ENCODE data around the gene HSPA4. TPM values are rescaled to one million over a fixed set of nuclear protein-coding genes. Genes with fewer than 3 reads are reported as not detected.
A peak's percentile ranks its signal among the peaks of the same experiment; 100 is the strongest.
"Not testable (repeated sequence)": the region's sequence is repeated elsewhere in the genome, so short reads cannot be mapped to it uniquely, and the experiment has no call there.

The HSPA4 gene
- total and polyA plus RNA-seq, 5 donors from 2014 or later = 32.8 to 47.9 (median 38.7) TPM

DNA sequence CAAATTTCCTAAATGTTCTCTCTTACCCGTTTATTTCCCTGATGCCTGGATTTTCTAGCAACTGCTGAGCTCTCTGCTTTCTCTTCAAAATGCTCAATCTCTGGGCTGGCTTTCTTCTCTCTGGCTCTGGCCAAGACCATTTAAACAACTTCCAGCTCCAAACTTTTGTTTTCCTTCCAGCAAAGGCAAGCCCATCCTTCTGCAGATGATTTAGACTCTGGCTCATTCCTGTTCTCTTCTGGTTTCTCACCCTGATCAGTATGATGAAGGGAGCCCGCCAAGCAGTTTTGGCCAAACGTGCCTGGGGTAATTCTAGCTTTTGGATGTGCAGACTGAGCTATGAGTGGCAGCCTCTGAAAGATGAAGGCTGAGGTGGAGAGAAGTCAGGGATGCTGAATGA, 78.1 kb downstream of the HSPA4 start:
- H3K4me3 Mint-ChIP-seq = no peak overlapping the region
- Histone ChIP-seq H3K27ac (ENCODE audit: insufficient read depth, low read length, poor library complexity, severe bottlenecking) (no peak overlapping the region), H3K4me1 (ENCODE audit: control insufficient read depth, insufficient read depth, low read length, poor library complexity, severe bottlenecking) (no peaks in the 10 kb centered on the region), H3K27me3 (ENCODE audit: control insufficient read depth, insufficient read depth, low read length) (no peaks in the 10 kb centered on the region), H3K9me3 (ENCODE audit: control insufficient read depth in 2 of 2, low read length in 2 of 2) (no peaks in the 10 kb centered on the region), H3K36me3 (ENCODE audit: control insufficient read depth, insufficient read depth, low read length) (no peaks in the 10 kb centered on the region), H3K4me3 (ENCODE audit: low read depth, low read length) (no peak overlapping the region)
- no peak overlapping the region for H3K27ac Mint-ChIP-seq
- H3K4me1 Mint-ChIP-seq = no peaks in the 10 kb centered on the region
- peaks cover 33% of the 10 kb centered on the region for H3K27me3 Mint-ChIP-seq
- ATAC-seq (ENCODE audit: low read depth in 2 of 2) = no peak
- DNase-seq = no peak
- peaks cover 0 to 4% (median 0%) of the 10 kb centered on the region in 7 donors for H3K9me3 Mint-ChIP-seq
- H3K36me3 Mint-ChIP-seq = no peaks in the 10 kb centered on the region

DNA sequence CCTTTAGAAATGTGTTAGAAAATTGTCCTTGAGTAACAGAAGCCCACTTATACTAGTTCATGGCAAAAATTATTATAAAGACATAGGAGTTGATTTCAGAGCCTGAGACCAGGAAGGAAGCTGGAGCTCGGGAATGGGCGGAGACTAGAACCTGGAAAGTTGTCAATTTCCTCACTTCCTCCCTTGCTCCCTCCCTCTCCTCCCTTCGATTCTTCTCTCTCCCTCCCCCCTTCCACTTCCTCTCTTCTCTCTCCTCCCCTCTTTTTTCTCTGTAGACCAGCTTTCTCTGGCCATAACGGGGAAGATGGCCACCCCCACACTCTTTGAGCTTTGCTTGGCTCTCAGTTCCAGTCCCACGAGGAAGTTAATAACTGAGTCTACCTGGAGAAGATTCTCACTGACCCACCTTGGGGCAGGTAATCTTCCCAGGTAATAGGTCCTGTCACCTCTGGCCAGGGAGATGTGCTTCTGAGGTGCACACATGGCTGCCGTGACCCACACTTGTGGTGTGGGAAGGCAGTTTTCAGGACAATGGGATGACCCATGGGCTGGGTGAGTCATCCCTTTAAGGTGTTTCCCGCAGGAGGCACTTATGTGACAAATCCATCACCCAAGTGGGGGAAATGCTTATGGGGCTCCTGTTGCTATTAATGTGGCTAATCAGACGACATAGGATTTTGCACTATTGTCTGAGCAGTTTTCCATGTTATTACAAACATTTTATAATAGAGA, 78.7 kb downstream of the HSPA4 start:
- H3K9me3 Mint-ChIP-seq = peaks cover 0 to 4% (median 0%) of the 10 kb centered on the region in 7 donors
- peaks cover 28% of the 10 kb centered on the region for H3K27me3 Mint-ChIP-seq
- H3K4me1 Mint-ChIP-seq = no peaks in the 10 kb centered on the region
- H3K36me3 Mint-ChIP-seq = no peaks in the 10 kb centered on the region
- Histone ChIP-seq H3K4me1 (ENCODE audit: control insufficient read depth, insufficient read depth, low read length, poor library complexity, severe bottlenecking) (no peaks in the 10 kb centered on the region), H3K9me3 (ENCODE audit: control insufficient read depth in 2 of 2, low read length in 2 of 2) (no peaks in the 10 kb centered on the region), H3K36me3 (ENCODE audit: control insufficient read depth, insufficient read depth, low read length) (no peaks in the 10 kb centered on the region), H3K4me3 (ENCODE audit: low read depth, low read length) (no peak overlapping the region), H3K27ac (ENCODE audit: insufficient read depth, low read length, poor library complexity, severe bottlenecking) (no peak overlapping the region), H3K27me3 (ENCODE audit: control insufficient read depth, insufficient read depth, low read length) (no peaks in the 10 kb centered on the region)
- no peak overlapping the region for H3K27ac Mint-ChIP-seq
- no peak for DNase-seq
- ATAC-seq (ENCODE audit: low read depth in 2 of 2) = no peak
- no peak overlapping the region for H3K4me3 Mint-ChIP-seq

DNA sequence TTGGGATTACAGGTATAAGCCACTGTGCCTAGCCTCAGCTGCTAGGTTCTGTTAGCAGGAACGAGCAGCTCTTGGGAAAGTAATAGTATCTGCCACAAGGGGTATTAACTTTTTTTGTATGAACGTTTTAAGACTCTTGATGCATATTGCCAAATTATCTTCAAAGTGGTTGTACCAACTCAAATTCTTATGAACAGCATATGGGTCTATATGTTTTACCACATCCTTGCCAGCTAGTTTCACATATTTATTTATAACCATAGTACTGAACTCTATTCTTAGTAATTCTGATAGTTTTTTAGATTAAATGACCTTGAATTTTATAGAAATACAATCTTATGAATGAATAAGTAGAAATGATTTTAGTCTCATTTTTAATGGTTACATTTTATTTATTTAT, 80.9 kb downstream of the HSPA4 start:
- Mint-ChIP-seq H3K4me1 (no peaks in the 10 kb centered on the region), H3K36me3 (no peaks in the 10 kb centered on the region), H3K4me3 (no peak overlapping the region), H3K27me3 (peaks cover 30% of the 10 kb centered on the region), H3K27ac (peak overlapping the region in 1 of 3 donors; percentile 29), H3K9me3 (peaks cover 0 to 10% (median 1%) of the 10 kb centered on the region in 7 donors)
- no peak for ATAC-seq (ENCODE audit: low read depth in 2 of 2)
- H3K36me3 ChIP-seq (ENCODE audit: control insufficient read depth, insufficient read depth, low read length) = no peaks in the 10 kb centered on the region
- DNase-seq = no peak
- no peaks in the 10 kb centered on the region for H3K4me1 ChIP-seq (ENCODE audit: control insufficient read depth, insufficient read depth, low read length, poor library complexity, severe bottlenecking)
- no peaks in the 10 kb centered on the region for H3K27me3 ChIP-seq (ENCODE audit: control insufficient read depth, insufficient read depth, low read length)
- H3K27ac ChIP-seq (ENCODE audit: insufficient read depth, low read length, poor library complexity, severe bottlenecking) = no peak overlapping the region
- H3K9me3 ChIP-seq (ENCODE audit: control insufficient read depth in 2 of 2, low read length in 2 of 2) = no peaks in the 10 kb centered on the region
- H3K4me3 ChIP-seq (ENCODE audit: low read depth, low read length) = no peak overlapping the region

DNA sequence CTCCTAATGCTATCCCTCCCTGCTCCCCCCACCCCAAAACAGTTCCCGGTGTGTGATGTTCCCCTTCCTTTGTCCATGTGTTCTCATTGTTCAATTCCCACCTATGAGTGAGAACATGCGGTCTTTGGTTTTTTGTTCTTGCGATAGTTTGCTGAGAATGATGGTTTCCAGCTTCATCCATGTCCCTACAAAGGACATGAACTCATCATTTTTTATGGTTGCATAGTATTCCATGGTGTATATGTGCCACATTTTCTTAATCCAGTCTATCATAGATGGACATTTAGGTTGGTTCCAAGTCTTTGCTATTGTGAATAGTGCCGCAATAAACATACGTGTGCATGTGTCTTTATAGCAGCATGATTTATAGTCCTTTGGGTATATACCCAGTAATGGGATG, 81.4 kb downstream of the HSPA4 start:
- not testable (repeated sequence) for H3K27ac ChIP-seq (ENCODE audit: insufficient read depth, low read length, poor library complexity, severe bottlenecking); H3K4me1 Mint-ChIP-seq; H3K4me3 Mint-ChIP-seq; DNase-seq; H3K36me3 ChIP-seq (ENCODE audit: control insufficient read depth, insufficient read depth, low read length); H3K27ac Mint-ChIP-seq; H3K4me1 ChIP-seq (ENCODE audit: control insufficient read depth, insufficient read depth, low read length, poor library complexity, severe bottlenecking); H3K9me3 ChIP-seq (ENCODE audit: control insufficient read depth in 2 of 2, low read length in 2 of 2); H3K36me3 Mint-ChIP-seq; H3K27me3 ChIP-seq (ENCODE audit: control insufficient read depth, insufficient read depth, low read length); H3K4me3 ChIP-seq (ENCODE audit: low read depth, low read length); ATAC-seq (ENCODE audit: low read depth in 2 of 2)
- Mint-ChIP-seq H3K27me3 (peaks cover 30% of the 10 kb centered on the region), H3K9me3 (peaks cover 0 to 10% (median 1%) of the 10 kb centered on the region in 7 donors)

DNA sequence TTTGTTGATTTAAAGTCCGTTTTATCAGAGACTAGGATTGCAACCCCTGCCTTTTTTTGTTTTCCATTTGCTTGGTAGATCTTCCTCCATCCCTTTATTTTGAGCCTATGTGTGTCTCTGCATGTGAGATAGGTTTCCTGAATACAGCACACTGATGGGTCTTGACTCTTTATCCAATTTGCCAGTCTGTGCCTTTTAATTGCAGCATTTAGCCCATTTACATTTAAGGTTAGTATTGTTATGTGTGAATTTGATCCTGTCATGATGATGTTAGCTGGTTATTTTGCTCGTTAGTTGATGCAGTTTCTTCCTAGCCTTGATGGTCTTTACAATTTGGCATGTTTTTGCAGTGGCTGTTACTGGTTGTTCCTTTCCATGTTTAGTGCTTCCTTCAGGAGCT, 85.1 kb downstream of the HSPA4 start:
- H3K9me3 ChIP-seq (ENCODE audit: control insufficient read depth in 2 of 2, low read length in 2 of 2); H3K4me3 Mint-ChIP-seq; H3K27me3 ChIP-seq (ENCODE audit: control insufficient read depth, insufficient read depth, low read length); H3K36me3 ChIP-seq (ENCODE audit: control insufficient read depth, insufficient read depth, low read length); DNase-seq; H3K27ac ChIP-seq (ENCODE audit: insufficient read depth, low read length, poor library complexity, severe bottlenecking); H3K36me3 Mint-ChIP-seq; ATAC-seq (ENCODE audit: low read depth in 2 of 2); H3K4me1 Mint-ChIP-seq; H3K4me1 ChIP-seq (ENCODE audit: control insufficient read depth, insufficient read depth, low read length, poor library complexity, severe bottlenecking); H3K4me3 ChIP-seq (ENCODE audit: low read depth, low read length): not testable (repeated sequence)
- Mint-ChIP-seq H3K9me3 (peaks cover 0 to 10% (median 1%) of the 10 kb centered on the region in 7 donors), H3K27ac (peak overlapping the region in 1 of 3 donors; percentile 38), H3K27me3 (peaks cover 25% of the 10 kb centered on the region)

DNA sequence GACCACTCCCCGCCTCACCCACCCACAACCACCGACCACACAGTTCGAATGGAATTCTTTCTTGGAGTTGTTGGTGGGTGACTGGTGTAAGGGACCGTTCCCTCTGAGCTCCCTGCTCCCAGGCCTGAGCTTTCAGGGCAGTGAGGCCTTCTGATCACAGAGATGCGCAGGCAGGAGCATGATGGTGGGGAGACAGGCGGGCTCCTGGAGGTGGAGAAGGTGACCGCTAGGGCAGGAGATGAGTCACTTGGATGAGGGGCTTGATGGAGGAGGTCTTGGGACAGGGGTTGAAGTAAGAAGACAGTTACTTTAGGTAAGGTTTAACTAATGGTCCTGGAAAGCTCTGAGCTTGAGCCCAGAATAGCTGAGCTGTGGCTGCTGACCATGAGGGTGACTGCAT, 88.5 kb downstream of the HSPA4 start:
- Mint-ChIP-seq H3K36me3 (no peaks in the 10 kb centered on the region), H3K27me3 (peaks cover 21% of the 10 kb centered on the region), H3K9me3 (peaks cover 0 to 10% (median 2%) of the 10 kb centered on the region in 7 donors), H3K4me1 (no peaks in the 10 kb centered on the region), H3K27ac (no peak overlapping the region), H3K4me3 (no peak overlapping the region)
- peaks cover 2% of the 10 kb centered on the region for H3K27me3 ChIP-seq (ENCODE audit: control insufficient read depth, insufficient read depth, low read length)
- no peaks in the 10 kb centered on the region for H3K36me3 ChIP-seq (ENCODE audit: control insufficient read depth, insufficient read depth, low read length)
- no peak overlapping the region for H3K27ac ChIP-seq (ENCODE audit: insufficient read depth, low read length, poor library complexity, severe bottlenecking)
- no peak overlapping the region for H3K4me3 ChIP-seq (ENCODE audit: low read depth, low read length)
- no peaks in the 10 kb centered on the region for H3K4me1 ChIP-seq (ENCODE audit: control insufficient read depth, insufficient read depth, low read length, poor library complexity, severe bottlenecking)
- no peak for ATAC-seq (ENCODE audit: low read depth in 2 of 2)
- no peaks in the 10 kb centered on the region for H3K9me3 ChIP-seq (ENCODE audit: control insufficient read depth in 2 of 2, low read length in 2 of 2)
- no peak for DNase-seq

DNA sequence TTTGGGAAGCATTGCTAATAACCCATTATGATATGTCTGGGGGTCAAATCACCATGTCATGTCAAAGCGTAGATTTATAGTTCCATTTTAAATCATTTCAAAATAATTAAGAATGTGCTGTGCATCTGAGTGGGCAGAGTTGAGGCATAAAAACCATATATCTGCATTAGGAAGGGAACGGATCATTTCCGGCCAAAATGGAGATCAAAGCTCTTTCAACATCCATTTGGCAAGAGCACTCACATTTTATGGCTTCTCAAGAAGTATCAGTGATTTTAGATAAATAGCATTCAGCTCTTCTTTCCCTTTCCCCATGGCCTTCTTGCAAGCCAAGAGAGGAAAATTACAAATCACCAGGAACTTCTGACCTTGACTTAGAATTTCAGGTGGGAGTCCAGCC, 89.9 kb downstream of the HSPA4 start:
- Mint-ChIP-seq H3K4me1 (no peaks in the 10 kb centered on the region), H3K36me3 (no peaks in the 10 kb centered on the region), H3K9me3 (peaks cover 0 to 4% (median 2%) of the 10 kb centered on the region in 7 donors), H3K27ac (no peak overlapping the region), H3K4me3 (no peak overlapping the region), H3K27me3 (peaks cover 12% of the 10 kb centered on the region)
- H3K36me3 ChIP-seq (ENCODE audit: control insufficient read depth, insufficient read depth, low read length) = no peaks in the 10 kb centered on the region
- H3K9me3 ChIP-seq (ENCODE audit: control insufficient read depth in 2 of 2, low read length in 2 of 2) = no peaks in the 10 kb centered on the region
- no peak overlapping the region for H3K27ac ChIP-seq (ENCODE audit: insufficient read depth, low read length, poor library complexity, severe bottlenecking)
- no peak for DNase-seq
- no peaks in the 10 kb centered on the region for H3K4me1 ChIP-seq (ENCODE audit: control insufficient read depth, insufficient read depth, low read length, poor library complexity, severe bottlenecking)
- no peak for ATAC-seq (ENCODE audit: low read depth in 2 of 2)
- peaks cover 2% of the 10 kb centered on the region for H3K27me3 ChIP-seq (ENCODE audit: control insufficient read depth, insufficient read depth, low read length)
- H3K4me3 ChIP-seq (ENCODE audit: low read depth, low read length) = no peak overlapping the region

DNA sequence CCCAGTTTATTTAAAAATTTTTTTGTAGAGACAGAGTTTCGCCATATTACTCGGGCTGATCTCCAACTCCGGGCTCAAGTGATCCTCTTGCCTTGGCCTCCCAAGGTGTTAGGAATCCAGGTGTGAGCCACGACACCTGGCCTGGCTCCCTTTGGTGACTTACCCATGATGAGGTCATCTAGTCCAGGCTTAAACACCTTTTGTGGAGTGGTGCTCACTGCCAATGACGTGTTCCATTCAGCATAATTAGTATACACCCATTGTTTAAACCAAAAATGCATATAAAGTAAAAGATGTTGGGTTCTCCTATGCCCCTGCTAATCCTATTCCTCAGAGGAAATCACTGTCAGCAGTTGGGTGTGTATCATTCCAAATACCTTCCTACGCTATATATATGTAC, 91.0 kb downstream of the HSPA4 start:
- no peak overlapping the region for H3K27ac Mint-ChIP-seq
- H3K4me3 Mint-ChIP-seq = no peak overlapping the region

More for the DNA sequence above, 91.0 kb downstream of the HSPA4 start:
- DNase-seq (no peak), ATAC-seq (ENCODE audit: low read depth in 2 of 2) (no peak)
- Histone ChIP-seq H3K4me3 (ENCODE audit: low read depth, low read length) (no peak overlapping the region), H3K36me3 (ENCODE audit: control insufficient read depth, insufficient read depth, low read length) (no peaks in the 10 kb centered on the region), H3K27ac (ENCODE audit: insufficient read depth, low read length, poor library complexity, severe bottlenecking) (no peak overlapping the region), H3K9me3 (ENCODE audit: control insufficient read depth in 2 of 2, low read length in 2 of 2) (no peaks in the 10 kb centered on the region), H3K27me3 (ENCODE audit: control insufficient read depth, insufficient read depth, low read length) (peaks cover 2% of the 10 kb centered on the region), H3K4me1 (ENCODE audit: control insufficient read depth, insufficient read depth, low read length, poor library complexity, severe bottlenecking) (no peaks in the 10 kb centered on the region)
- Mint-ChIP-seq H3K27me3 (peaks cover 12% of the 10 kb centered on the region), H3K9me3 (peaks cover 0 to 3% (median 2%) of the 10 kb centered on the region in 7 donors), H3K4me1 (no peaks in the 10 kb centered on the region), H3K36me3 (no peaks in the 10 kb centered on the region)

All from CD4-positive, CD25-positive, alpha-beta regulatory T cell (primary cell).